Upper lobe of right lung (tissue), 1 donor: ENCODE data around the gene TBC1D22A. TPM values are rescaled to one million over a fixed set of nuclear protein-coding genes. Genes with fewer than 3 reads are reported as not detected.
A peak's percentile ranks its signal among the peaks of the same experiment; 100 is the strongest.

ENCODE experiments used
- ATAC-seq: fragments of 200-7000 bp; cut with Tn5 transposase; one replicate; pipeline ENCODE4 v1.9.1; 2020; ENCODE audit warnings: mild to moderate bottlenecking, moderate library complexity
- DNase-seq: peaks from one replicate; pipeline ENCODE4 v3.0.0-alpha.2; 2020
- H3K27ac ChIP-seq: fragments of 200-600 bp; one replicate; pipeline ENCODE4 v1.8.0; 2022
- H3K27me3 ChIP-seq: fragments of 200-600 bp; one replicate; pipeline ENCODE4 v1.8.0; 2022; ENCODE audit warnings: mild to moderate bottlenecking
- H3K36me3 ChIP-seq: fragments of 200-600 bp; one replicate; pipeline ENCODE4 v1.8.0; 2022
- H3K4me1 ChIP-seq: fragments of 200-600 bp; one replicate; pipeline ENCODE4 v1.8.0; 2022
- H3K4me3 ChIP-seq: fragments of 200-600 bp; one replicate; pipeline ENCODE4 v1.8.0; 2022; ENCODE audit warnings: mild to moderate bottlenecking
- H3K9me3 ChIP-seq: fragments of 200-600 bp; one replicate; pipeline ENCODE4 v1.8.0; 2022
- intact Hi-C: fragments of 100-400 bp; cut with DNase I; formaldehyde crosslinking; loops from one replicate; pipeline ENCODE4 v1.11.0; 2022
- total RNA-seq: library from RNA; stranded (reverse); fragmentation: NEBNext Ultra II Directional; extraction: Animal tissue kit (Norgen Biotek cat#: 25700); gene quantifications from one replicate; pipeline ENCODE4 v1.2.1, GENCODE V29; 2021
- TF ChIP-seq, protein P1 (sequence below): fragments of 200-600 bp; IDR thresholded peaks from one replicate; pipeline ENCODE4 v1.8.0; 2022; ENCODE audit warnings: antibody characterized with exemption
- donor health status: DM: no; HTN: yes; CAD: no; lungs with severe emphysema.

Gene TBC1D22A
- total RNA-seq, 1 donor from 2014 or later = 31.3 TPM

DNA sequence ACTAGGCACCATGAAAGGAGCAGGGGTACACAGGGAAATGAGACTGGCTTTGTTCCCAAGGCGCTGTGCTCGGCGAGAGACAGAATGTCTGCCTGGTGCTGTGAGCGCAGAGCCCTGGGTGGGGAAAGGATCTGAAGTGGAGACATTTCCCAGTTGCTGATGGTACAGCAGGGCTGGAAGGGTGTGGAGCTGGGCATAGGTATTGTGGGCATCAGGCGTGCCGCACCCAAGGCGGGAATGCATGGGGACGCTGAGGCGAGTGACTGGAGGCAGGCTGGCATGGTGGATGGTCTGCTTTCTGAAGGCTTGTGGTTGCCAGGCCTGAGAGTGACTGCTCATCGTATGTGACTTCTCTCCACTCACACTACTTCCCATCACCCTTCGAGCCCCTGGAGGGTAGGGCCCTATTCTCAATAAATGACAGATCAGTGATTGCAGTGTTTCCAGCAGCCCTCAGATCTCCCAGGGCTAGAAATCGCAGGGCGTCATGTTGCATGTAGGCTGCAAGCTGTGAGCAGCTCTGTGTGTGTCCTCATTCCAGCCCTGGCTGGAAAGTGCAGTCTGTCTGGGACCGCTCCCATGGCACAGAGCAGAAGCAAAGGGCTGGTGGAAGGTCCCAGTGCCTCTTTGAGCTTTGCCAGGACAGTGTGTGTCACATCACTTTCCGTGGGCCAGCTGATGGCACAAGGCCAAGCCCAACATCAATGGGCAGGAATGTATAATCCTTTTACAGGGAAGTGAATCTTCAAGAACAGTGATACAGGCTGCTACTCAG, 67.7 kb downstream of the TBC1D22A start:
- ATAC-seq (peak; percentile 41), DNase-seq (peak; percentile 49)
- H3K27ac ChIP-seq = no peak overlapping the region
- H3K4me3 ChIP-seq = no peak overlapping the region
- peaks cover 11% of the 10 kb centered on the region for H3K4me1 ChIP-seq
- H3K36me3 ChIP-seq = no peaks in the 10 kb centered on the region
- no peaks in the 10 kb centered on the region for H3K27me3 ChIP-seq
- H3K9me3 ChIP-seq = no peaks in the 10 kb centered on the region
- intact Hi-C loops = no loop called here
- TF ChIP-seq, protein P1, sequence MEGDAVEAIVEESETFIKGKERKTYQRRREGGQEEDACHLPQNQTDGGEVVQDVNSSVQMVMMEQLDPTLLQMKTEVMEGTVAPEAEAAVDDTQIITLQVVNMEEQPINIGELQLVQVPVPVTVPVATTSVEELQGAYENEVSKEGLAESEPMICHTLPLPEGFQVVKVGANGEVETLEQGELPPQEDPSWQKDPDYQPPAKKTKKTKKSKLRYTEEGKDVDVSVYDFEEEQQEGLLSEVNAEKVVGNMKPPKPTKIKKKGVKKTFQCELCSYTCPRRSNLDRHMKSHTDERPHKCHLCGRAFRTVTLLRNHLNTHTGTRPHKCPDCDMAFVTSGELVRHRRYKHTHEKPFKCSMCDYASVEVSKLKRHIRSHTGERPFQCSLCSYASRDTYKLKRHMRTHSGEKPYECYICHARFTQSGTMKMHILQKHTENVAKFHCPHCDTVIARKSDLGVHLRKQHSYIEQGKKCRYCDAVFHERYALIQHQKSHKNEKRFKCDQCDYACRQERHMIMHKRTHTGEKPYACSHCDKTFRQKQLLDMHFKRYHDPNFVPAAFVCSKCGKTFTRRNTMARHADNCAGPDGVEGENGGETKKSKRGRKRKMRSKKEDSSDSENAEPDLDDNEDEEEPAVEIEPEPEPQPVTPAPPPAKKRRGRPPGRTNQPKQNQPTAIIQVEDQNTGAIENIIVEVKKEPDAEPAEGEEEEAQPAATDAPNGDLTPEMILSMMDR = no peak

DNA sequence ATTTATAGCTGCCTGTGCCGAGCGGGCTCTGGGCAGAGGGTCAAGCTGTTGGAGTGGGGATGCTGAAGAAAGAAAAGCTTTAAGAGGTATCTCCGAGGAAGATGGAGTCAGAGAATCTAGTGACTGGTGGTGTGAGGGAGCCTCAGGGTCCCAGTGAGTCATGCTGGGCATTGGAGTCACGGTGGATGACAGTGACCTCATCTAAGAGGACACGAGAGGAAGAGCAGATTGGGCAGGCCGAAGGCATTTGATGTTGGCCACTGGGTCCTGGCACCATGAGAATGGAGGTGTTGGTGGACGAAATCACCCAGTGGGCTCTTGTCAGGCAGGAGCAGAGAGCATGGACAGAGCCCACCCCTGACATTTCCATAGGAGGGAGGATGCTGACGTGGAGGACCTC, 68.4 kb downstream of the TBC1D22A start:
- Histone ChIP-seq H3K27me3 (no peaks in the 10 kb centered on the region), H3K27ac (no peak overlapping the region), H3K4me1 (peaks cover 11% of the 10 kb centered on the region), H3K36me3 (no peaks in the 10 kb centered on the region), H3K9me3 (no peaks in the 10 kb centered on the region), H3K4me3 (no peak overlapping the region)
- intact Hi-C loops = no loop called here
- TF ChIP-seq, protein P1 = no peak
- no peak for DNase-seq
- ATAC-seq = no peak

DNA sequence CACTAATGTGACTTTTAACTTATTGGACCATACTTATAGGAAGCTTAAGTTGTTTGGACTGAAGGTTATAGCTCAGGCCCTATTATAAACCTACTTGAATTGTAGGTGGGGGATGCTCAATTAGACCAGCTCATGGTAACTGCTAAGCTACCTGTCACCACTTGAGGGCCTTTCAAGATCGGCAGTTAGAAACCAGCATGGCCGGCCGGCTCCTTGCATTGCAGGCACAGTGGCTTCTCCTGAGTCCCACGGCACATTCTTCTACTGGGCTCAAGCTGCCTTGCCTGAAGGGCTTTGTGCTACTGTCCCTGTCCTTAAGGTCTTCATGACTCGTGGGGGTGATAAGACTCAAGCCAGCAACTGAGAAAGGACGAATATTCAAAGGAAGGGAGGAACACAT, 70.8 kb downstream of the TBC1D22A start:
- Histone ChIP-seq H3K4me1 (peaks cover 11% of the 10 kb centered on the region), H3K27me3 (no peaks in the 10 kb centered on the region), H3K27ac (no peak overlapping the region), H3K36me3 (no peaks in the 10 kb centered on the region), H3K9me3 (no peaks in the 10 kb centered on the region), H3K4me3 (no peak overlapping the region)
- ATAC-seq = peak; percentile 76
- intact Hi-C loops = no loop called here
- DNase-seq = no peak
- TF ChIP-seq, protein P1 = no peak

DNA sequence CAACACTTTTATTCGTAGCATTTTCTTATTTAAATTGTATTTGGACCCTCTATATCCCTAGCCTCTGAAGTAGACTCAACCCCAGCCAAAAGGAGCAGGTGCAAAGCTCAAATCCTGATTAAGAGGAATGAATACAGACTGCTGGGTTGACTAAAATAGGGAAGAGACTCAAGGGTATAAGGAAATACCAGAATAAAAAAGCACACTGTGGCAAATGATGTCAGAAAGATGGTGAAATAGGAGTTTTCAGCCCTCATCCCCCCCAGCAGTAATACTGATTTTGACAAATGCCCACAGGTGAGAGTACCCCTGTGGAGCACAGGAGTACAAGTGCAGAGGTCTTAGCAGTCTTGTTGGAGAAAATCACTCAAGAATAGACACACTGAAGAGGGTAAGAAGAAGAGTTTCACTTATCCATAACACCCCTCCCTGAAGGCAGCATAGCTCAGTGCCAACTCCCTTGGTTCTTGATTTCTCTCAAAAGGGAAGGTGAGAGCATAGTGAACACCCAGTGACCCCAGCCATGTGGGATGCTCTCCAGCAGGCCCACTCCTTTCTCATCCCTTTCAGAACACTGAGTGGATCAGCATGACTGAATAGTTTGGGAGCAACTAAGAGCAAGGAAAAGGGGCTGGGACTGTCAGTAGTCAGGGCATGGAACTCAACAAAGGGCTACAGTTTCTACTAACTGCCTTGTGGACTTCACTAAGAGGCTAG, 71.7 kb downstream of the TBC1D22A start:
- H3K36me3 ChIP-seq = no peaks in the 10 kb centered on the region
- peak; percentile 64 for ATAC-seq
- no peak for DNase-seq
- peaks cover 11% of the 10 kb centered on the region for H3K4me1 ChIP-seq
- H3K4me3 ChIP-seq = no peak overlapping the region
- TF ChIP-seq, protein P1 = no peak
- no peak overlapping the region for H3K27ac ChIP-seq
- H3K9me3 ChIP-seq = no peaks in the 10 kb centered on the region
- H3K27me3 ChIP-seq = no peaks in the 10 kb centered on the region
- intact Hi-C loops = no loop called here

DNA sequence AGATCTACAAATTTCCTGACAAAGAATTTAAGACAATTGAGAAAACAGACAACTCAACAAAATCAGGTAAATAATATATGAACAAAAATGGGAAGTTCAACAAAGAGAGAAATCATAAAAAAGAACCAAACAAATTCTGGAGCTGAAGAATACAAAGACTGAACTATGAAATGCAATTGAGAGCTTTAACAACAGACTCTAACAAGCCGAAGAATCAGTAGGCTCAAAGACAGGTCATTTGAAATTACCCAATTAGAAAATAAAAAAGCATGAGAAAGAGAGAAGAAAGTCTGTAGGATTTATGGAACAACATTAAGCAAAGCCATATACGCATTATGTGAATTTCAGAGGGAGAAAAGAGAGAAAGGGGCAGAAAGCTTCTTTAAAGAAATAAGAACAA, 72.8 kb downstream of the TBC1D22A start:
- DNase-seq (no peak), ATAC-seq (no peak)
- H3K27ac ChIP-seq = no peak overlapping the region
- H3K4me1 ChIP-seq = peaks cover 5% of the 10 kb centered on the region
- intact Hi-C loops = no loop called here
- TF ChIP-seq, protein P1 = no peak
- H3K27me3 ChIP-seq = no peaks in the 10 kb centered on the region
- no peaks in the 10 kb centered on the region for H3K9me3 ChIP-seq
- no peaks in the 10 kb centered on the region for H3K36me3 ChIP-seq
- no peak overlapping the region for H3K4me3 ChIP-seq
